NCI-H1417 treated with DMSO at 0.1 percent for 48 hours (cell line): ENCODE results near the gene MAB21L4.
A peak's percentile ranks its signal among the peaks of the same experiment; 100 is the strongest.

ENCODE experiments used
- DNase-seq: peaks from one replicate; lab custom pipeline; 2025; lab: John Stamatoyannopoulos, UW

Gene MAB21L4

DNA sequence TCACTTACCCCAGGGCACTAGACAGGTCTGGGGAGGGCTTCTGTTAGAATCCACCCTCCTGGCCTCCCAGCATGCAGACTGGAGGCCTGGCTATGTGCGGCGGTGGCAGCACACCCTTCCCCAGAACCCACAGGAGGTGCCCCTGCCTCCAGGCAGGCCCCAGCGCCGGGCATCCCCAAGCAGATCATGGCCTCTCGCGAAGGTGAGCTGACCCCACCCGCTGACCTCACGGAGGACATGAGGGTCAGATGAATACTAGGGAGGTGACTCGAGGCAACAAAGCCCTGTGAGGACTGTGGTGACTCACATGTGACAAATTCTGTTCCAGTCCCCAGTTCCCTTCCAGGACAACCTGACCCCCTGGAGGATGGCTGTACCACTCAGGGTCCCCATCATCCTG lies 1.9 kb downstream of the MAB21L4 start:
- no peak for DNase-seq

DNA sequence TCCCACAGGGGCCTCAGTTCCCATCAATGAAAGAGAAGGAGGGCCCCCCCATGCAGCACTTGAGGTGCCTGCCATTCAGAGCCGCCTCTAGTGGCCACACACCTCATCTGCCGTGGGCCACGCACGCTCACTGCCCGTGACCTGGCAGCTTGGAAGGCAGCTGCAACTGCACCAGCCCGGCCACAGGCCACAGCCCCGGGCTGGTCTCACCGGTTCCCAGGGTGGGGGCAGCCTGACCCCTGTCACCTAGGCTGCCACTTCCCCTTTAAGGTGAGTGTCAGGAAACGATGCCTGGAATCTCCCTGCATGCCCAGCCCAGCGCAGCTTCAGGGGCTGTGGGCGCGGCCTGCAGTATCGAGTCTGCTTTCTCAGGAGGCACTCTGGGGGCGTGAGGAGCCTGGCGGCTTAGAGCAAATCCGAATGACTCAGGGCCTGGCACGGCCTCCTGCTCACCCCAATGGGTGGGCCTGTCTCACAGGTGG lies 2.6 kb downstream of the MAB21L4 start:
- DNase-seq, result no peak

DNA sequence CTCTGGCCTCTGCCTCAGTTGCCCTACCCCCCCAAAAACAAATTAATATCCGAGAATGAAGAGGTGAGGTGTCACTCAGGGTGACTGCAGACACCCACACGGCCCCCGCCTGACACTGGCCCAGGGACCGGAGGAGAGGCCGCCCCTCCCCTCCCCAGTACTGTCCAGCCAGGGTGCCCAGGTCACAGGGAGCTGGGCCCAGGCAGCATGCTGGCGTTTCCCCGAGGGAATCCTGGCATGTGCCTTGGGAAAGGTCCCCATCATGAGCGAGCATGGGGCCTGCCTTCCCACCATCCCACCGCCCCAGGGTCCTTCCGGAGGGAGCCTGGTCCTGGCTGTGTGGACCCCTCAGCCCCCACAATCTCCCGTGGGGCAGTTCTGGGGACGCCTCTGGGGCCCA lies 3.0 kb downstream of the MAB21L4 start:
- DNase-seq, result no peak

DNA sequence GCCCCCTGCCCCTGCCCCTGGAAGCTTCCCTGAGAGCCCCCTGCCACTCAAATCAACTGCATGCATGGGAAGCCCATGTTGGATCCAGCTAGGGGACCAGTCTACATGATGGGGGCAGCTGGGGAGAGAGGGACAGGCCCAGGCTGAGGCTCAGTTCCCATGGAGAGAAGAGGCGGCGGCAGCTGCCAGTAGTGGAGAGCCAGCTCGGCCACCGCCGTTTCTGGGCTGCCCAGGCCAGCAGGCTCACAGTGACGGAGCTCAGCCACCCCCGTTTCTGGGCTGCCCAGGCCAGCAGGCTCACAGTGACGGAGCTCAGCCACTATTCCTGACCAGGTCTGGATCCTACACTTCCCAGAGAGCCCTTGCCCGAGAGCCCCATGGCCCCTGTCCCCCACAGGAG lies 3.6 kb downstream of the MAB21L4 start:
- no peak for DNase-seq

DNA sequence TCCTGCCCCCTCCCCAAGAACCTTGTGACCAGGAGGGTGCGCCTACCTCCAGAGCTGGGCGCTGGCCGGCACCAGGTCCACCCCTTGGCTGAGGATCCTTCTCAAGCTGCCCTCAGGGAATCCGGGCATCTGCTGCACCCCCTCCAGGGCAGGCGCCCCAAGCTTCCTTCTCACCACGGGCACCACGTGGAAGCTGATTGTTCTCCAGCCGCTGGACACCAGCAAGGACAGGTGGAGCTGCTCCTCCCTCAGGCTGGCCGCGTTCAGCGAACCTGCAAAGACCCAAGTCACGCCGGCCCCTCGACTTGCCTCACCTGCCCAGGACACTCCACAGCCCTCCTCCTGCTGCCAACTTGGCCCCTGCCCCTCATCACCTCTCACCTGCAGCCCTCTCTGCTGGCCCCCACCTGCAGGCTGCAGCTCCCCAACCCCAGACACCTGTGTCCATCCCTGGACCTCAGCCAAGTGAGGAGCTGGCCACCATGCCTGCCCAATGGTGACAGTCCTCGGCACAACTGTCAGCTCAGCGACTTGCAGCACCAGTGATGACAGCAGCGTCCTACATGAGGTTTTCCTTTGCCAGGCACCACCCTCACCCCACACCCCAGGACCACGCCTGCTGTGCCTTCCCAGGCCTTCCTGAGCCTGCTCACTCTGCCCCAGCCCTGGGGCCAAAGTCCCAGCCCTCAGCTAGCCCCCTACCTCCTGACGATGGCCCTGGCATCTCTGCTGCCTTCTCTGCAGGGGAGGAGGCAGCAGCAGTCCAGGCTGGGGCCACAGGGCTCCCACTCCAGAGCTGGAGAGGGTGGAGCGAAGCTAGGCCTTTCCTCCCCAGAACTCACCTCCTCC lies 4.2 kb downstream of the MAB21L4 start:
- no peak for DNase-seq

DNA sequence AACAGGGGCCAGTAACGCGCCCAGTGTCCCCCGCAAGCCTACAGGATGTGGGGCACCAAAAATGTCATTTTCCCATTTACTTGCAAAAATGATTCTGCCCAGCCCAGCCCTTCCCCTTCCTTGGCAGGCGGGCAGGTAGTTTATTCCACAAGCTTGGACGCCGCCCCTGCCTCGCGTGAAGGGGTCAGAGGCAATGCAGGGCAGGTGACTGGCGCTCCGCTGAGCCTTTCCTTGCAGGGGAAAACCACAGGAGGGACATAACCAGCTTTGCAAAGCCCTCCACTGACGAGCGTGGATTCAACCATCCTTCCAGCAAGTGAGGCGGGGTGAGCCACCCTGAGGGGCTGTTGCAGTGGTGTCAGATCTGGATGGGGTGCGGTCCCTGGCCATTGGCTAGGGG lies 5.3 kb downstream of the MAB21L4 start:
- no peak for DNase-seq

DNA sequence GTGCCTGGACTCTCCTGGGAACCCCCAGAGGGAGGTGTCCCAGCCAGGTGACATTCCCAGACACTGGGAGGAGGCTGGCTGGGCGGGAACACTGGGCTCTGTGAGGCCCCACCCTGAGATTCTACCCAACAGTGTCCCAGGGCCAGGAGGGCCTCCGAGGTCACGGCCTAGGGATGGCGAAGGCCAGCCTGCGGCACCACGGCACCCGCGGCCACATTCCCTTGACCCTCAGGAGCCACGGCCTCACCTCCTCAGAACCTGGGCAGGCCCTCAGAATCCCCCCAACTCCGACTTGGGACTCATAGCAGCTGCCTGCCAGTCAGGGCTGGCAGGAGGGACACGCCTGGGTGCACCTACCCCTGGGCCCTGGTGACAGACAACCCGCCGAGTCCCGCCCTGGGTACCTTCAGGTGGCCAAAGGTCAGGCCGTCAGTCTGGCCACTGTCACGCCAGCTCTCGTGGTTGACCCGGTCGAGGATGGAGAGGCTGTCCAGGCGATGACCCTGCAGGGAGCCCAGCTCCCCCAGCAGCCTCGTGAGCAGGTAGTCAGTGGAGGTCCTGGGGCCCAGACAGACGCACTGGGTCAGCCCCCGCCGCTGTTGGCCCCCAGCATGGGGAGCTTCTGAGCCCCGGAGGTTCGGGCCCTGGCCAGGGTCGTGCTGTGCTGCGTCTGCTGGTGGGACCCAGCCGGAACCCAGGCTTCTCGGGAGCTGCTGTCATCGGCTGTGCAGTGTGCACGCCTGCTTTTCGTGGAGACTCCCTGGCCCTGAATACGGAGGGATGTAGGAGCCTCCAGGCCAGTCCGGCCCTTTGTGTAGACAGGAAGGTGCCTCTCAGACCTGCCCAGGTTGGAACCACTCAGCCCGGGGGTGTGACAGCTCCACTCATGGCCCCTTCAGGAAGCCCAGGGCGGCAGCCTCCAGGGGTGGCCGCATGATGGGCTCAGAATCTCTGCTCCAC lies 6.1 kb downstream of the MAB21L4 start:
- no peak for DNase-seq

DNA sequence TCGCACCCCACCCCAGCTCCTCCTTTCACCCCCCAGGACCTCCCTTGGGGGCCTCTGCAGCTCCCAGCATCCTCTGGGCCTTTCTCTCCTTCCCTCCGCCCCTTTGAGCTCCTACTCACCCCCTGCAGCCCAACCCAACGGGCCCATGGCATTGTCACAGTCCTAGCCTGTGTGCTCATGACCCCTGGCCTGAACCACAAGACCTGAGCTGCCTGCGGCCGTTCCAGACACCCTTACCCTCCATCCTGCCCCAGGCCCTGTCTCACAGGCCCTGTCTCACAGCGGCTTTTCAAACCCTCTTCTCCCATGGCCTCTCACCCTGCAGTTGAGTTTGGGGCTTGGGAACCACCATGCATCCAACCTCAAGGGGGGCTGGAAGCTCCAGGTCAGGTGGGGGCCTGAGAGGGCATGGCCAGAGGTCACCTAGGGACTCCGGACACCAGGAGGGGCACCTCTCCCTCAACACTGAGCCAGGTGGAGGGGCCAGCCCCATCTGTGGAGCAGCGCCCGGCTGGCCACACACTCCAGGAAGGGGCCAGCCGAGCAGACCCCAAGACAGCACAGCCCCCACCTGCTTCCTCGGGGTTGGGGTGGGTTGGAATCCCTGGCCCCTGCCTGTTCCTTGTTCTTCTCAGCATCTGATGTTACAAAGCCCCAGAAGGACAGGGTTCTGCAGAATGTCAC lies 6.9 kb downstream of the MAB21L4 start:
- DNase-seq, result no peak

DNA sequence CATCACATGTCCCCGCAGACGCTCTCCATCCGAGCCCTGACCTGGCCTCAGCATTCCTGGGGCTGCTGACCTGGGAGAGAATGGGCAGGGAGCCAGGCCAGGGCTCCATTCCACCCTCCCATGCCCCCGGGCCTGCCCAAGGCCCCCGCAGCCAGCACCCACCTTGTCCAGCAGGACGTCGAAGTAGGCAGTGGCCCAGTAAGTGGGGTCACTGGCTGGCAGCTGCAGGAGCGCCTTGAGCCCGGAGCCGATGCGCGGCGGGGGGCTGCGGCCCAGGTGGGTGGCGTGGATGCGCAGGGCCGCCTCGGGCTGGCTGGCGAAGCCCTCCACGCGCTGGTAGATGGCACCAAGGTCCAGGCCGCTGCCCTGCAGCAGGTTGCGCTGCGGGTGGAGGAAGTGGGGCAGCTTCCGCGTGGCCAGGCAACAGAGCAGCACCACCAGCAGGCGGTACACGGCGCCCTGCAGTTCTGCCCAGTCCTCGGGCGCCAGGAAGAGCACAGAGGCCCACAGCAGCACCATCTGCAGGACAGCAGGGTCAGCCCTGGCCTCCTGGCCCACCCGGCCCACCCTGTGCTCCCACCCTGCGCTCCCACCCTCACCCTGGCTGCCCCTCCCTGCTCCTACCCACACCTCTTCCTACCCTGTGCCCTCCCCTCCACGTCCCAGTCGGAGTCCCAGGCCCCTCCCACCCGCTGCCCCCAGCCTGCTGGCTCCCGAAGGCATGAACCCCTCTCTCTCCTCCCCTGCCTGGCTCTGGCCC lies 7.6 kb downstream of the MAB21L4 start:
- DNase-seq, result no peak

DNA sequence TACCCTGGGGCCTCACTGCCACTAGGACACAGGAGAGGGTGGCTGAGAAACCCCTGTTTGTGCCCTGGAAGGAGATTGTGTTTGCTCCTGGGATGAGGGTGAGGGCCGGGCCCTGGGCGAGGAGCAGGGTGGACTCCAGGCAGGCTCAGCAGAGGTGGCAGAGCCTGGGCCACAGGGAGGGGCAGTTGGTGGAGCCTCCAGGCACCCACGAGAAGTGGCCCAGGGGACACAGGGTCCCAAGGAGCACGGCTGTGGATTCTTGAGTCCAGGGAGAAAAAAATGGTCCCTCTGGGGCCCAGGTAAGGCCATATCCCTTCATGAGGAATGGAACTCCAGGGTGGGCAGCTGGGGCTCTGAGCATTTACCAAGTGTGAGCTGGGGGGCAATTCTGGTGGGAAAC lies 8.3 kb downstream of the MAB21L4 start:
- DNase-seq, result no peak

DNA sequence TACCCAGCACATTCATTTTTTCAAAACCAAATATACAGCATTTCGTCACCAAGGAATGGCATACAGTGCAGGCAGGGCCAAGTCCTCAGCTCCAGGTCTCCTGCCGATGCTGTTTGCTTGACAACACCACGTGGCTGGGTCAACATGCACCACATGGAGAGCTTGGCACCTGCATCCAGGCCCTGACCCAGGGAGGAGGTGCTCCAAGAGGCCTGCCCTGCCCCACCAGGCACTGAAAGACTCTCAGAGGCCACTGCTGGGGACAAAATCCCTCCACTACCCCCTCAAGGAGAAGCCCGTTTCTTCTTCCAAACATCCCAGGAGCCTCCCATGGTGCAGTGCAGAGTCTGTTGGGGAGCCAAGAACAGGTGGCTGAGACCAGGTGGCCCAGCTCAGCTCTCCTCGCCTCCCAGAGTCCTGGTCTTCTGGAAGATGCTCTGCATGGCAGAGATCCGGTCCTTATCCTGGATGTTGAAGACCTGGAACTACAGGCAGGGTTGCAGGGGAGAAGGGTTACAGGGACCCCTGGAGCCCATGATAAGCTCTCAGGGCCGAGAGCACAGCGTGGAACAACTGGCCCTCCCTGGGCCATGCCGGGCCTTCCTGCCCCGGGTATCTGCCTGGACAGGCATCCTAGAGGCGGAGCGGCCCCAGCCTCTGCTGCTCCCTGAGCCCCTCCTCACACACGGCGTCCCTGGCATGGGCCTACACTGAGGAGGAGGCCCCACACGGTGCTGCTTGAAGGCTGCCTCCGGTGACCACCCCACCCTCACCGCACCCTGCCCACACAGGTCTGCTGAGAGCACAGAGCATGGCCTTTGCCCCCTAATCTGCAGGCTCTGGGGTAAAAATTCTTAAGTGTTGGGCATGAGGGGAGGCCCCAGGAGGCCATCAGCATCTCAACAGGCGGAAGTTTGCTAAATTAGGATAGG lies 9.0 kb downstream of the MAB21L4 start:
- DNase-seq, result no peak

DNA sequence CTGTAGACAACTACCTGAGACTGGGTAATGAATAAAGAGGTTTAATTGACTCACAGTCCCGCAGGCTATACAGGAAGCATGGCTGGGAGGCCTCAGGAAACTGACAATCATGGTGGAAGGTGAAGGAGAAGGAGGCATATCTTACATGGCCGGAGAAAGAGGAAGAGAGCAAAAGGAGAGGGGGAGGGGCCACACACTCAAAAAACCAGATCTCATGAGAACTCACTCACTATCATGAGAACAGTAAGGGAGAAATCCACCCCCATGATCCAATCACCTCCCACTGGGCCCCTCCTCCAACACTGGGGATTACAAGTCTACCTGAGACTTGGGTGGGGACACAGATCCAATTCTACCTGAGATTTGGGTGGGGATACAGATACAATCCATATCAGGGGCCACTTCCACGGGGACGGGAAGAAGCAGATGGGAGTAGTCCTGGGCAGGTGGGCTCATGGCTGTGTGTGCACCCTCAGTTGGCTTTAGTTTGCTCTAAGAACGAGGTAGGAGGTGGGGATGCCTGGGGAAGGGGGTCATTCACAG lies 9.9 kb downstream of the MAB21L4 start:
- no peak for DNase-seq

DNA sequence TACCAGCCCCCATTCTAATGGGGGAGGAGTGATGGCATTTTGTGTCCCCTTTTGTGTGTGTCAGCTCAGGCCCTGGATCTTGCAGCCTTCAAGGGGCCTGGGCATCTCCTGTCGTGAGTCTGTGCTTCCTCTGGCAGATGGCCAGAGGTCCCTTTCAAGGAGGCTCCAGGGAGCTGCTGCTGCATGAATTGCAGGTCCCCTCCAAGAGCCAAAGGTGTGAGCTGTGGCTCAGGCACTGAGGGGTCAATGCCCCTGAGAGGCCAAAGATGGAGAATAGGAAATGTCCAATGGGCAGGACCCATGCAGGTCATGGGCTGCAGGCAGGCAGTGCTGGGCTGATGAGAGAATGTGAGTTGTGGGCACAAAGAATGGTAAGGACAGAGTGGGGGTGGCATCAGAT lies 10.4 kb downstream of the MAB21L4 start:
- DNase-seq, result no peak

DNA sequence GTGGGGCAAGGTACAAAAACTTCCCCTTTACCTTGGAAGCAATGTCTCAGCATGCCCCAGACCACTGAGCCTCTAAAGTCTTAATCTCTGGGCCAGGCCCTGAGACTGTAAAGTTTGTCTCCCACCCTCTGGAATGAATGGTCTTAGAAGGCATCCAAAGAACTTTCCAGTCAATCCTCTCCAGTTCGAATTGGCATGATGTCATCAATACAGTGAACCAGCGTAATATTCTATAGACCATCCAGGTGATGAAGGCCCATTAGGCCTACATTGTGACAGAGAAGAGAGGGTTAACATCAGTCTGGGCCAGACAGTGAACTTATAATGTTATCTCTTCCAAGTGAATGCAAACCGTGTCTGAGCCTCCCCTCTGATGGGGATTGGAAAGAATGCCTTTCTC lies 11.2 kb downstream of the MAB21L4 start:
- no peak for DNase-seq

DNA sequence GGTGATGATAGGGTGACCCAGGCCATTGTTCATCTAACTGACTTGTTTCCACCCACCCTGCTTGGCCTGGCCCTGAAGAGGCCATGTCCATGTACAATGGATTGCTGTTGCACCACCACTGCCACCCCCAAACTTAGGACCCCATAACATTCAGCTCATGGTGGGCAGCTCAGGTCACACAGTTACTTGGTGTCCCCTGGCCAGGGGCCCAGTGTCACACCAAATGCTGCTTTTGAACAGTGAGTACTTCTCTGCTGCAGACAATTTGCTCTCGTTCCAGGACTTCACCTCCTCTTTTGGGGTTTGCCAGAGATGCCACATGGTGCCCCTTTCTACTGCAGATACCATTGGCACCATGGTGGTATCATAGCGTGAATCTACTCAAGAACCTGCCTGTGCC lies 11.7 kb downstream of the MAB21L4 start:
- no peak for DNase-seq

DNA sequence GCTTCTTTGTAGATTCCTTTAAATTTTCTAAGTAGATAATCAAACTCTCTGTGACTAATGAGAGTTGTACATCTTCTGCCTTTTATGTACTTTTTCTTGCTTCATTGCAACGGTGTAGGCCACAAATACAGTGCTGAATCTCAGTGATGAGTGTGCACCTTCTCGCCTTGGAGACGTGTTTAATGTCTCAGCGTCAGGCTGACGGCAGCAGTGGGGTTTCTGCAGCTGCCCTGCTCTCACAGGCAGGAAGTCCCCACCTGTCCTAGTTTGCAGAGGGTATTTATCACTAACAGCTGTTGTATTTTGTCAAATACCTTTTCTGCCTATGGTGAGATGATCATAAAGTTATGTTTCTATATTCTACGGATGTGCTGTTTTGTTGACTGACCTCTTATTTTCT lies 14.0 kb downstream of the MAB21L4 start:
- peak; percentile 48 for DNase-seq

DNA sequence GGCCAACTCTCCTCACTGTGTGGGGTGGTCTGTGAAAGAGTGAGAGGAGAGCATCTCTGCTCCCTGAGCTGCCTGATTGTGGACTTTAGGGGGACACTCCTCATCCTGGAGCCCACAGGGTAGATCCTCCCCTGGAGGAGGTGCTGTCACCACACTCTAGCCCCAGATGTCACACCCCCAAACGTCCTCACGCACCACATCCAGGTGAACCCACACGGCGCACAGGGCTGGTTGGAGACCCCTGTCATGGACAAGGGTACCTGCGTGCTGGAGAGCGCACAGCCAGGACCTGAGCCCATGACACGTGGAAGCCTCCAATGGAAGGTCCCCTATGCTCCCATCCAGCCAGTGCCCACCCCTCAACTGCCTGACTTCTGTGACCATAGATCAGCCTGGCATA lies 16.9 kb downstream of the MAB21L4 start:
- DNase-seq, result no peak

DNA sequence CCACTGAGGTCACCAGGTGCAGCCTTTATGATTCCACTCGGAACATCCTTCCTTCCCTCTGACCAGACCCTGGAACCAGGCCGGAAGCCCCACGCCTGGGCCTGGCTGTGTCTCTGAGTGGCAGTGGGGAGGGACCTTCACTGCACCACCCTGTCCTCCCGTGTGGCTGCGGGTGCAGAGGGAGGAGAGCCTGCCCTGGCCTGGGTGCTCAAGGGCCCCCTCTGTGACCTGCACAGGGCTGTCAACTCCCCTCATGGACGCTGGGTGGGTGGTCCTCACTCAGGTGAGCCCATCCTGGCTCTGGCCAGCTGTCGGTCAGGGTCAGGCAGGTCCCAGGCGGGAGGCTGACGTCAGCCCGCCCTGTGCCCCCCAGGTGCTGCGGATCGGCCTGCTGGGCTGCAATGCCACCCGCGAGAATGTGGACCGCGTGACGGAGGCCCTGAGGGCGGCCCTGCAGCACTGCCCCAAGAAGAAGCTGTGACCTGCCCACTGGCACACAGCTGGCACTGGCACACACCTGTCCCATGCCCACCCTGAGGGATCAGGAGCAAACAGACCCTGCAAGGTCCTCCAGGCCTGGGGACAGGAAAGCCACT lies 17.5 kb downstream of the MAB21L4 start:
- no peak for DNase-seq

DNA sequence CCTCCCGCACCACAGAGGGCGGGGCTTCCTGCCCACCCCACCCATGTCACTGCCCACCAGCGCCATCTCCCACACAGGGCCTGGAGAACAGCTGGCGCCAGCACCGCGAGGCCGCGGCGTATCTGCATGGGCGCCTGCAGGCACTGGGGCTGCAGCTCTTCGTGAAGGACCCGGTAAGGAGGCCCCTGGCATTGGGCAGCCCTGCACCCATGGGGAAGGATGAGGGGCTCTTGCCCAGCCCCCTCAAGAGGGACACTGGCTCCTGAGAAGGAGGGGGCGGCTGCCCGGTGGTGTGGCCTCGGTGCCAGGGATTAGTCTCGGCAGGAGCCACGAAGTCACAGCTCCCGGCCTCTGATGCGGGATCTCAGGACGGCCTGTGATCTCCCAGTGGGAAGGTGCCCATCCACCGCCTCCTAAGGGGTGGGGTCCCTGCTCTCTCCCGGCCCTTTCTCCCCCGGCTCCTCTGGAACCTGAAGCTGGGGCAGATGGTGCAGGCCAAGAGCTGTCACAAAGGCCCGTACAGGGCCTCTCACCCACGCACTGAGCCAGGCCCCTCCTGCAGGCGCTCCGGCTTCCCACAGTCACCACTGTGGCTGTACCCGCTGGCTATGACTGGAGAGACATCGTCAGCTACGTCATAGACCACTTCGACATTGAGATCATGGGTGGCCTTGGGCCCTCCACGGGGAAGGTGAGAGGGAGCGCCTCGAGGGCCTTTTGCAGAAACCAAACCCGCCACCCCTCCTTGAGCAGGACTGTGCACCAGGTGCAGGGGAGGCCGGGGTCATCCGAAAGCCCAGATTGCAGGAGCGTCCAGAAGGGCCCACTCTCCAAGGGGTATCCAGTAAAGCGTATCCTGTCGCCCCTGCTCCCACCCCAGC lies 18.3 kb downstream of the MAB21L4 start:
- no peak for DNase-seq
